C4-2B (cell line): Measurements from ENCODE around the gene PRKCA.

Source experiments
- H3K27ac ChIP-seq: fragments of 450-650 bp; 2 replicates; pipeline ENCODE4 v1.5.1; 2017
- CTCF ChIP-seq: fragments of 450-650 bp; conservative IDR thresholded peaks from 2 replicates; pipeline ENCODE4 v1.5.1; 2017; ENCODE audit warnings: mild to moderate bottlenecking
- ZFX ChIP-seq: fragments of 450-650 bp; IDR thresholded peaks from 2 replicates; pipeline ENCODE4 v1.6.1; 2017

PRKCA gene

GRCh38 chr17:66518108-66518507, 215.7 kb downstream of the PRKCA start:
- no peak for TF ChIP-seq CTCF
- no peak for TF ChIP-seq ZFX
- H3K27ac ChIP-seq, result no peak overlapping the region

GRCh38 chr17:66518677-66519076, 216.3 kb downstream of the PRKCA start:
- no peak overlapping the region for H3K27ac ChIP-seq
- TF ChIP-seq CTCF (no peak), ZFX (no peak)

GRCh38 chr17:66519154-66519553, 216.7 kb downstream of the PRKCA start:
- H3K27ac ChIP-seq, result no peak overlapping the region
- no peak for TF ChIP-seq ZFX
- no peak for TF ChIP-seq CTCF

GRCh38 chr17:66520999-66521398, 218.6 kb downstream of the PRKCA start:
- TF ChIP-seq CTCF (no peak), ZFX (no peak)

GRCh38 chr17:66522591-66523272, 220.3 kb downstream of the PRKCA start:
- H3K27ac ChIP-seq, result no peak overlapping the region
- TF ChIP-seq ZFX (no peak), CTCF (no peak)

More at GRCh38 chr17:66520999-66521398, 218.6 kb downstream of the PRKCA start:
- no peak overlapping the region for H3K27ac ChIP-seq

GRCh38 chr17:66523378-66524200, 221.2 kb downstream of the PRKCA start:
- TF ChIP-seq ZFX, result no peak
- no peak for TF ChIP-seq CTCF
- no peak overlapping the region for H3K27ac ChIP-seq

GRCh38 chr17:66524877-66525276, 222.5 kb downstream of the PRKCA start:
- TF ChIP-seq CTCF (no peak), ZFX (no peak)
- no peak overlapping the region for H3K27ac ChIP-seq
